ENCODE results near the gene HS6ST1. TPM values are rescaled to one million over a fixed set of nuclear protein-coding genes. Genes with fewer than 3 reads are reported as not detected.

The HS6ST1 gene
- total and polyA plus RNA-seq, 10 donors: 7.2 to 99.5 (median 57.0) TPM

GRCh38 chr2:128282976-128283810 lies 35.5 kb downstream of the HS6ST1 start:
- Histone ChIP-seq H3K4me3 (no peak overlapping the region), H3K27ac (peak overlapping the region in 5 of 8 donors; percentile 66 to 82 (median 77)), H3K36me3 (peaks cover 0 to 28% (median 6%) of the 10 kb centered on the region in 6 donors), H3K27me3 (replicated peaks in 1 of 7) (no peaks in the 10 kb centered on the region), H3K4me1 (peaks cover 55 to 94% (median 90%) of the 10 kb centered on the region in 6 donors), H3K9me3 (no peaks in the 10 kb centered on the region)
- intact Hi-C loops (cut with DNase I; ENCODE audit: low total_unique reads): no loop called here
- peak; percentile 75 for DNase-seq
- TF ChIP-seq CTCF (IDR thresholded peaks at IDR 0.05 in 8 of 11, conservative IDR thresholded peaks at IDR 0.05 in 3 of 11): peak in 1 of 11 experiments; percentile 19
- TF ChIP-seq POLR2A (IDR thresholded peaks at IDR 0.05): no peak
- 75 to 89% (median 84%) methylated on average over 4 to 8 of the region's 8 CpGs for WGBS, 5 donors

- 54 to 72% (median 70%) methylated on average over 20 to 24 of the region's 24 CpGs for WGBS, 5 donors
- DNase-seq: peak; percentile 80
- Histone ChIP-seq H3K4me1 (peaks cover 52 to 86% (median 83%) of the 10 kb centered on the region in 6 donors), H3K9me3 (no peaks in the 10 kb centered on the region), H3K36me3 (peaks cover 0 to 28% (median 5%) of the 10 kb centered on the region in 6 donors), H3K4me3 (peak overlapping the region in 1 of 8 donors; percentile 9), H3K27ac (peak overlapping the region in 6 of 8 donors; percentile 36 to 82 (median 76)), H3K27me3 (replicated peaks in 1 of 7) (no peaks in the 10 kb centered on the region)
- intact Hi-C loops (cut with DNase I; ENCODE audit: low total_unique reads): no loop called here
- no peak for TF ChIP-seq CTCF (IDR thresholded peaks at IDR 0.05 in 8 of 11, conservative IDR thresholded peaks at IDR 0.05 in 3 of 11)
- TF ChIP-seq POLR2A (IDR thresholded peaks at IDR 0.05): no peak
- peak; percentile 59 to 79 (median 74) for TF ChIP-seq POLR2AphosphoS5 (IDR thresholded peaks at IDR 0.05)
Observed at GRCh38 chr2:128282246-128282975, 36.3 kb downstream of the HS6ST1 start.

GRCh38 chr2:128281852-128282245 lies 36.8 kb downstream of the HS6ST1 start:
- Histone ChIP-seq H3K9me3 (no peaks in the 10 kb centered on the region), H3K4me3 (peak overlapping the region in 1 of 8 donors; percentile 9), H3K36me3 (peaks cover 0 to 28% (median 3%) of the 10 kb centered on the region in 6 donors), H3K27ac (peak overlapping the region in 7 of 8 donors; percentile 36 to 82 (median 75)), H3K4me1 (peaks cover 48 to 80% (median 77%) of the 10 kb centered on the region in 6 donors), H3K27me3 (replicated peaks in 1 of 7) (no peaks in the 10 kb centered on the region)
- WGBS, 5 donors: 59 to 71% (median 67%) methylated on average over 2 of the region's 2 CpGs
- TF ChIP-seq POLR2AphosphoS5 (IDR thresholded peaks at IDR 0.05) (peak in 1 of 3 donors; percentile 3), POLR2A (IDR thresholded peaks at IDR 0.05) (no peak)
- DNase-seq: peak; percentile 71
- intact Hi-C loops (cut with DNase I; ENCODE audit: low total_unique reads): no loop called here

GRCh38 chr2:128280901-128281321 lies 37.8 kb downstream of the HS6ST1 start:
- H3K4me1 ChIP-seq: peaks cover 44 to 71% (median 68%) of the 10 kb centered on the region in 6 donors
- H3K27me3 ChIP-seq (replicated peaks in 1 of 7): no peaks in the 10 kb centered on the region
- peaks cover 0 to 2% (median 0%) of the 10 kb centered on the region in 8 donors for H3K9me3 ChIP-seq
- intact Hi-C loops (cut with DNase I; ENCODE audit: low total_unique reads): no loop called here
- peaks cover 0 to 33% (median 5%) of the 10 kb centered on the region in 6 donors for H3K36me3 ChIP-seq
- H3K4me3 ChIP-seq: no peak overlapping the region
- WGBS, 5 donors: 31 to 47% (median 44%) methylated on average over 4 to 5 of the region's 5 CpGs
- peak; percentile 42 to 71 (median 69) for TF ChIP-seq POLR2AphosphoS5 (IDR thresholded peaks at IDR 0.05)
- TF ChIP-seq POLR2A (IDR thresholded peaks at IDR 0.05): no peak
- no peak for TF ChIP-seq CTCF (IDR thresholded peaks at IDR 0.05 in 8 of 11, conservative IDR thresholded peaks at IDR 0.05 in 3 of 11)
- peak; percentile 81 for DNase-seq
- H3K27ac ChIP-seq: peak overlapping the region in 7 of 8 donors; percentile 36 to 82 (median 75)

Data from spleen (tissue), 11 donors.